HG02852 (cell line): ENCODE data around the gene PSMA7.

Experiments
- ATAC-seq: cut with Tn5 transposase; IDR thresholded peaks from one replicate; pipeline ENCODE4 v1.9.1; 2021; ENCODE audit warnings: mild to moderate bottlenecking, moderate library complexity; ENCODE audit not compliant: unreplicated experiment

Gene PSMA7

DNA sequence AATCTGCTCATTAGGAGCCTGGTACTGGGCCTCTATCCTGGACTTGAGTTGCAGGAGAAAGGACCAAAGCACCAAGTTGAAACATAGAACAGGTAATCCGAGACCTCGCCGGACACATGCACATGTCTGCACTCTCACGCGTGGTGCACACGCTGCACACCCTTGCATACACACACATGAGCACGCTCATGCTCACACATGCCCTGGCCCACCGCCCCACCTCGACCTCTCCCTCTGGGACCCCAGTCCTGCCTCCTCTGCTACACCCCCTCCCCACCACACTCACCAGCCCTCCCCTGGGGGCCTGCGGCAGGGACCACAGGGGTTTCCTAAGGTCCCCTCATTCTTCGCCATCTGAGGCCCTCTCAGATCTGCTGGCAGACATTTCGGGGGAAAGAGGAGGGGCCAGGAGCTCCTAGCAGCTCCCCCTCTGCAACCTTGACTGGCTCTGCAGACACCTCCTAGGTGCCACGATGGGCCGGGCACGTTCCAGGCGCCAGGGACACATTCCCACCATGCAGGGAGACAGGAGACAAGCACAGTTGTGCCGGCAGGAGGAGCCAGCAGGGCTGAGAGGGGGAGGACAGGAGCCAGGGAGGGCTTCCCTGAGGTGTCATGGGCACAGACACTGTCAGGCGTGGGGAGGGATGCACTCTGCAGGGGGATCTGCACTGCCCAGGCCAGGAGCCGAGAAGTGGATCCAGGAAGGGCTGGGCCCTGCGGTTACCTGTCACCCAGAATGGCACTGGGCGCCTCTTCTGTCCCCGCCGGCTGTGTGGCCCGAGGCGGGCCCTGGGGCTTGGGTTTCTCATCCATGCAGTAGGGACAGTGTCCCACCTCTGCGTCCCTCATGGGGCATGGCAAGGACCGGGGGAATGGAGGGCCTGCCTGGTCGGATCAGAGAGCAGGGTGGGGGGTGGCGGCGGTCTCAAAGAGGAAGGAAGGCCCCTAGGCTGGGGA, 46.5 kb downstream of the PSMA7 start:
- ATAC-seq = no peak

DNA sequence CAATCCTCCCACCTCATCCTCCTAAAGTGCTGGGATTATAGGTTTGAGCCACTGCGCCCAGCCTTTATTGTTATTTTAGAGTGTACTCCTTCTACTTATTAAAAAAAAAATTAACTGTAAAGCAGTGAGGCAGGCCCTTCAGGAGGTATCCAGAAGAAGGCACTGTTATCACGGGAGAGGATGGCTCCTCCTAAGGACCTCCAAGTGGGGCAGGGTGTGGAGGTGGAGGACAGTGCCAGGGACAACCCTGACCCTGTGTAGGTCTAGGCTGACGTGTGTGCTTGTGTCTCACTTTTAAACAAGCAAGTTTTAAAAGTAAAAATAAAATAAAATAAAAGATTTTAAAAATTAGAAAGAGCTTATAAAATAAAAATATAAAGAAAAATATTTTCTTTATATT, 53.8 kb downstream of the PSMA7 start:
- ATAC-seq = no peak

DNA sequence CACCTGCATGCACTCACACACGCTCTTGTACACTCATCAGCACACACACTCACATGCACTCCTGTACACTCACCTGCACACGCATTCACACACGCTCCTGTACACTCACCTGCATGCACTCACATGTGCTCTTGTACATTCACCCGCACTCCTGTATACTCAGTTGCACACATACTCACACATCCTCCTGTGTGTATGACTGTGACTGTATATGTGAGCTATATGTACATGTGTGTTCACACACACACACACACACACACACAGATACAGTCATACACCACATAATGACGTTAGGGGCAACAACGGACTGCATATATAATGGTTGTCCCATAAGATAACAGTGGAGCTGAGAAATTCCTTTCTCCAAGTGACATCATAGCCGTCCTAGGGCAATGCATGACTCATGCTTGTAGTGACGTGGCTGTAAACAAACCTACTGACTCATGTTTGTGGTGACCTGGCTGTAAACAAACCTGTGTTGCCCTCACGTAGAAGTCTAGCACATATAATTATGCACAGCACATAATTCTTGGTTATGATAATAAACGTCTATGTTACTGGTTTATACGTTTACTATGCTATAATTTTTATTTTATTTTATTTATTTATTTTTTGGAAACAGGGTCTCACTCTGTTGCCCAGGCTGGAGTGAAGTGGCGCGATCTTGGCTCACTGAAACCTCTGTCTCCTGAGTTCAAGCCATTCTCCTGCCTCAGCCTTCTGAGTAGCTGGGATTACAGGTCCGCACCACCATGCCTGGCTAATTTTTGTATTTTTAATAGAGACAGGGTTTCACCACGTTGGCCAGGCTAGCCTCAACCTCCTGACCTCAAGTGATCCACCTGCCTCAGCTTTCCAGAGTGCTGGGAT, 54.7 kb downstream of the PSMA7 start:
- no peak for ATAC-seq

DNA sequence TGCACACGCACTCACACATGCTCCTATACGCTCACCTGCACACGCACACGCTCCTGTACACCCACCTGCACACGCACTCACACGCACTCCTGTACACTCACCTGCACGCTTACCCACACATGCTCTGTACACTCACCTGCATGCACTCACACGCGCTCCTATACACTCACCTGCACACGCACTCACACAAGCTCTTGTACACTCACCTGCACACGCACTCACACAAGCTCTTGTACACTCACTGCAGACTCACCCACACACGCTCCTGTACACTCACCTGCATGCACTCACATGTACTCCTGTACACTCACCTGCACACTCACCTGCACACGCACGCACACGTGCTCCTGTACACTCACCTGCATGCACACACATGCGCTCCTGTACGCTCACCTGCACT, 55.6 kb downstream of the PSMA7 start:
- ATAC-seq = no peak

DNA sequence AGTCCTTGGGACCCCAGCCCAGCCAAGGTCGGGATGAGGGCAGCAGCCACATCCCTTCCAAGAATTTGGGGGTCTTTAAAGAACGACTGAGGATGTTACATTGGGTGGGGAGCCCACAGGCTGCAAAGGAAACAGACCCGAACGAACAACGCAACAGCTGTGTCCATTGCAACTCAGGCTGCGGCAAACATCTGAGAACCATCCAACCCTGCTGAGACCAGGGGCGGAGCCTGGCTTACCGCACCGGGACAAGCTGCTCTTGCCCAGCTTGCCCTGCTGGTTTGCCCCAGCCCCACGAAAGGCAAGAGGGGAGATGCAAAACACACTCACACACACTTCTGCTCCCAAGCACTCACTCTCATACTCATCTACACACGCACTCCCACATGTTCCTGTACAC, 56.0 kb downstream of the PSMA7 start:
- no peak for ATAC-seq
